Neural cell (in vitro differentiated cells): ENCODE results near the gene DIS3. TPM values are rescaled to one million over a fixed set of nuclear protein-coding genes. Genes with fewer than 3 reads are reported as not detected.

Experiments used
- H2AFZ ChIP-seq: fragments of 200-600, 300-800 bp; sonication (generic), shearing (Covaris generic); 2 replicates; pipeline ENCODE4 v1.6.0; 2014; ENCODE audit warnings: low read depth, mild to moderate bottlenecking, antibody characterized with exemption, low read length, moderate library complexity
- H3F3A ChIP-seq: fragments of 200-600 bp; shearing (Covaris generic); 2 replicates; pipeline ENCODE4 v1.6.1; 2016; ENCODE audit warnings: mild to moderate bottlenecking, moderate library complexity, mixed read lengths, antibody characterized with exemption, low read length; ENCODE audit not compliant: insufficient read depth, poor library complexity, severe bottlenecking
- H3K27ac ChIP-seq: fragments of 200-600, 300-800 bp; sonication (generic), shearing (Covaris generic); 2 replicates; pipeline ENCODE4 v1.5.1; 2014; ENCODE audit warnings: mild to moderate bottlenecking, low read length, moderate library complexity
- H3K27me3 ChIP-seq: fragments of 300-800, 200-600 bp; sonication (generic), shearing (Covaris generic); 2 replicates; pipeline ENCODE4 v1.6.0; 2014; ENCODE audit warnings: mild to moderate bottlenecking, low read depth, low read length, moderate library complexity; ENCODE audit not compliant: insufficient read depth
- H3K36me3 ChIP-seq: fragments of 300-800, 200-600 bp; sonication (generic), shearing (Covaris generic); 2 replicates; pipeline ENCODE4 v1.5.1; 2014; ENCODE audit warnings: mild to moderate bottlenecking, antibody characterized with exemption, low read length, moderate library complexity; ENCODE audit not compliant: insufficient read depth
- H3K4me2 ChIP-seq: fragments of 300-800, 200-600 bp; sonication (generic), shearing (Covaris generic); 2 replicates; pipeline ENCODE4 v1.6.0; 2014; ENCODE audit warnings: mild to moderate bottlenecking, low read length
- H3K4me3 ChIP-seq: fragments of 300-800, 200-600 bp; sonication (generic), shearing (Covaris generic); 2 replicates; pipeline ENCODE4 v1.5.1; 2014; ENCODE audit warnings: mild to moderate bottlenecking, low read length, moderate library complexity
- H3K79me2 ChIP-seq: fragments of 200-600 bp; shearing (Covaris generic); replicated peaks from 2 replicates; pipeline ENCODE4 v1.6.0; 2014; ENCODE audit warnings: mild to moderate bottlenecking, low read length, moderate library complexity; ENCODE audit not compliant: insufficient read depth
- H3K9ac ChIP-seq: fragments of 300-800, 200-600 bp; sonication (generic), shearing (Covaris generic); 2 replicates; pipeline ENCODE4 v1.6.1; 2016; ENCODE audit warnings: mild to moderate bottlenecking, low read length, mixed read lengths
- H3K9me2 ChIP-seq: fragments of 200-600 bp; shearing (Covaris generic); 2 replicates; pipeline ENCODE4 v1.6.1; 2016; ENCODE audit warnings: mild to moderate bottlenecking, low read length, mixed read lengths; ENCODE audit not compliant: insufficient read depth
- H3K9me3 ChIP-seq: fragments of 200-600, 300-800 bp; sonication (generic), shearing (Covaris generic); 2 replicates; pipeline ENCODE4 v1.6.1; 2016; ENCODE audit warnings: mild to moderate bottlenecking, mixed run types, low read length, moderate library complexity, mixed read lengths
- H4K20me1 ChIP-seq: fragments of 200-600 bp; shearing (Covaris generic); 2 replicates; pipeline ENCODE4 v1.6.1; 2016; ENCODE audit warnings: mild to moderate bottlenecking, mixed run types; ENCODE audit not compliant: insufficient read depth
- CTCF ChIP-seq: fragments of 450-650 bp; IDR thresholded peaks from 2 replicates; pipeline ENCODE4 v1.5.1; 2014; ENCODE audit warnings: antibody characterized with exemption, mild to moderate bottlenecking, moderate library complexity; ENCODE audit not compliant: poor library complexity, severe bottlenecking
- EP300 ChIP-seq: fragments of 450-650 bp; conservative IDR thresholded peaks from 2 replicates; pipeline ENCODE4 v1.6.1; 2014; ENCODE audit warnings: antibody characterized with exemption, mild to moderate bottlenecking, moderate library complexity; ENCODE audit not compliant: poor library complexity, severe bottlenecking
- EZH2 ChIP-seq: fragments of 200-600, 300-800 bp; shearing (Covaris generic), sonication (generic); IDR thresholded peaks from 2 replicates; pipeline ENCODE4 v1.6.1; 2014; ENCODE audit warnings: antibody characterized with exemption, low read length, borderline replicate concordance, mild to moderate bottlenecking; ENCODE audit not compliant: insufficient read depth, poor library complexity, severe bottlenecking
- POLR2AphosphoS5 ChIP-seq: IDR thresholded peaks from 2 replicates; pipeline ENCODE4 v1.6.1; 2012
- RAD21 ChIP-seq: fragments of 450-650 bp; conservative IDR thresholded peaks from 2 replicates; pipeline ENCODE4 v1.6.1; 2014; ENCODE audit warnings: antibody characterized with exemption, mild to moderate bottlenecking, moderate library complexity
- SMC3 ChIP-seq: fragments of 450-650 bp; conservative IDR thresholded peaks from 2 replicates; pipeline ENCODE4 v1.6.1; 2014; ENCODE audit warnings: antibody characterized with exemption, mild to moderate bottlenecking, moderate library complexity; ENCODE audit not compliant: poor library complexity
- TAF1 ChIP-seq: IDR thresholded peaks from 2 replicates; pipeline ENCODE4 v1.6.1; 2012; ENCODE audit warnings: low read depth
- polyA plus RNA-seq: library from polyadenylated mRNA; depleted of rRNA; stranded (reverse); fragments of >200 nt; gene quantifications from 2 replicates; pipeline ENCODE4 v1.2.3, GENCODE V29; 2014
- TF ChIP-seq, protein P1 (sequence below): IDR thresholded peaks from 2 replicates; pipeline ENCODE4 v1.6.1; 2012; ENCODE audit warnings: borderline replicate concordance

The DIS3 gene
- polyA plus RNA-seq, 1 donor from 2014 or later: 46.3 TPM

DNA sequence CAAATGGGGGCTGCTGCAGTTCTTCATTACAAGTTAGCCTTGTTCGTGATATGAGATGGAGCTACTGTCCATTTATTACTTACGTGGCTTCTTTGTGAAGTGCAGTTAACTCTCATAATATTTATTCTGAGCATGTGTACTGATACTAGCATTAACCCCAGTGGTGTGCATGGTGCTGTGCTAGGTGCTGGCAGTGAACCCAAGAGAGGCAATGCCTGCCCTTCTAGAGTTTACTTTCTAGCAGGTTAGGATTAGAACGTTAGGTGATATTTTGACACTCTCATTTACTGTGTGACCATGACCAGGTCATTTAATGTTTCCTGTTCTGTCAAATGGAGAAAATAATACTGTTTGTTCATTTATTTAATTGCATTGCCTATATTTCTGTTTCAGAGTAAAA, 17.1 kb upstream of the DIS3 start:
- Histone ChIP-seq H3K9ac (no peak overlapping the region), H3K4me2 (no peak overlapping the region), H3K27me3 (no peaks in the 10 kb centered on the region), H3K9me3 (no peaks in the 10 kb centered on the region), H3K9me2 (no peaks in the 10 kb centered on the region), H3K4me3 (no peak overlapping the region), H3K27ac (no peak overlapping the region), H3K36me3 (no peaks in the 10 kb centered on the region), H2AFZ (no peak overlapping the region), H4K20me1 (no peaks in the 10 kb centered on the region), H3F3A (no peaks in the 10 kb centered on the region), H3K79me2 (no peaks in the 10 kb centered on the region)
- TF ChIP-seq SMC3 (no peak), TAF1 (no peak), RAD21 (no peak), CTCF (no peak)
- TF ChIP-seq, protein P1, sequence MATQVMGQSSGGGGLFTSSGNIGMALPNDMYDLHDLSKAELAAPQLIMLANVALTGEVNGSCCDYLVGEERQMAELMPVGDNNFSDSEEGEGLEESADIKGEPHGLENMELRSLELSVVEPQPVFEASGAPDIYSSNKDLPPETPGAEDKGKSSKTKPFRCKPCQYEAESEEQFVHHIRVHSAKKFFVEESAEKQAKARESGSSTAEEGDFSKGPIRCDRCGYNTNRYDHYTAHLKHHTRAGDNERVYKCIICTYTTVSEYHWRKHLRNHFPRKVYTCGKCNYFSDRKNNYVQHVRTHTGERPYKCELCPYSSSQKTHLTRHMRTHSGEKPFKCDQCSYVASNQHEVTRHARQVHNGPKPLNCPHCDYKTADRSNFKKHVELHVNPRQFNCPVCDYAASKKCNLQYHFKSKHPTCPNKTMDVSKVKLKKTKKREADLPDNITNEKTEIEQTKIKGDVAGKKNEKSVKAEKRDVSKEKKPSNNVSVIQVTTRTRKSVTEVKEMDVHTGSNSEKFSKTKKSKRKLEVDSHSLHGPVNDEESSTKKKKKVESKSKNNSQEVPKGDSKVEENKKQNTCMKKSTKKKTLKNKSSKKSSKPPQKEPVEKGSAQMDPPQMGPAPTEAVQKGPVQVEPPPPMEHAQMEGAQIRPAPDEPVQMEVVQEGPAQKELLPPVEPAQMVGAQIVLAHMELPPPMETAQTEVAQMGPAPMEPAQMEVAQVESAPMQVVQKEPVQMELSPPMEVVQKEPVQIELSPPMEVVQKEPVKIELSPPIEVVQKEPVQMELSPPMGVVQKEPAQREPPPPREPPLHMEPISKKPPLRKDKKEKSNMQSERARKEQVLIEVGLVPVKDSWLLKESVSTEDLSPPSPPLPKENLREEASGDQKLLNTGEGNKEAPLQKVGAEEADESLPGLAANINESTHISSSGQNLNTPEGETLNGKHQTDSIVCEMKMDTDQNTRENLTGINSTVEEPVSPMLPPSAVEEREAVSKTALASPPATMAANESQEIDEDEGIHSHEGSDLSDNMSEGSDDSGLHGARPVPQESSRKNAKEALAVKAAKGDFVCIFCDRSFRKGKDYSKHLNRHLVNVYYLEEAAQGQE: no peak

GRCh38 chr13:72792640-72793039, 10.9 kb upstream of the DIS3 start:
- Histone ChIP-seq H3K9me3 (no peaks in the 10 kb centered on the region), H3K79me2 (peaks cover 9% of the 10 kb centered on the region), H3K4me2 (no peak overlapping the region), H4K20me1 (no peaks in the 10 kb centered on the region), H3K27ac (no peak overlapping the region), H3K4me3 (no peak overlapping the region), H3K27me3 (no peaks in the 10 kb centered on the region), H3K9me2 (no peaks in the 10 kb centered on the region), H2AFZ (no peak overlapping the region), H3F3A (no peaks in the 10 kb centered on the region), H3K9ac (no peak overlapping the region), H3K36me3 (peaks cover 15% of the 10 kb centered on the region)
- TF ChIP-seq RAD21 (no peak), CTCF (no peak), SMC3 (no peak)

- Histone ChIP-seq H3K4me2 (no peak overlapping the region), H3K9me2 (no peaks in the 10 kb centered on the region), H3K79me2 (peaks cover 46% of the 10 kb centered on the region), H3K9me3 (no peaks in the 10 kb centered on the region), H3K36me3 (peaks cover 20% of the 10 kb centered on the region), H3K4me3 (no peak overlapping the region), H3F3A (no peaks in the 10 kb centered on the region), H3K27me3 (no peaks in the 10 kb centered on the region), H4K20me1 (no peaks in the 10 kb centered on the region), H3K9ac (no peak overlapping the region), H3K27ac (no peak overlapping the region), H2AFZ (no peak overlapping the region)
- TF ChIP-seq EP300 (no peak), RAD21 (no peak), EZH2 (no peak), CTCF (no peak), SMC3 (no peak), TAF1 (no peak), POLR2AphosphoS5 (no peak)
- TF ChIP-seq, protein P1: no peak
Observed at GRCh38 chr13:72788831-72789230, 7.1 kb upstream of the DIS3 start.
